GM12875 (cell line): ENCODE results near the gene C10orf71.

Source experiments
- H3K4me3 ChIP-seq: one replicate; pipeline ENCODE4 v1.5.1; 2011; ENCODE audit warnings: low read depth, low read length, control low read depth
- CTCF ChIP-seq: IDR thresholded peaks from 2 replicates; pipeline ENCODE4 v1.5.1; 2011; ENCODE audit warnings: low read depth, mild to moderate bottlenecking, control low read depth, inconsistent platforms, low read length, moderate library complexity, borderline replicate concordance; ENCODE audit not compliant: insufficient read depth

C10orf71 gene

GRCh38 chr10:49332768-49333167 is 33.8 kb downstream of the C10orf71 start:
- no peak for TF ChIP-seq CTCF
- no peak overlapping the region for H3K4me3 ChIP-seq

GRCh38 chr10:49333192-49333591 is 34.2 kb downstream of the C10orf71 start:
- no peak for TF ChIP-seq CTCF
- H3K4me3 ChIP-seq: no peak overlapping the region

GRCh38 chr10:49334964-49335363 is 36.0 kb downstream of the C10orf71 start:
- no peak for TF ChIP-seq CTCF

GRCh38 chr10:49335364-49335972 is 36.5 kb downstream of the C10orf71 start:
- H3K4me3 ChIP-seq: no peak overlapping the region
- TF ChIP-seq CTCF: no peak

More at GRCh38 chr10:49334964-49335363, 36.0 kb downstream of the C10orf71 start:
- H3K4me3 ChIP-seq: no peak overlapping the region

GRCh38 chr10:49338604-49339003 is 39.6 kb downstream of the C10orf71 start:
- TF ChIP-seq CTCF: no peak
- H3K4me3 ChIP-seq: no peak overlapping the region

GRCh38 chr10:49344840-49345239 is 45.9 kb downstream of the C10orf71 start:
- no peak overlapping the region for H3K4me3 ChIP-seq
- no peak for TF ChIP-seq CTCF

- no peak overlapping the region for H3K4me3 ChIP-seq
- TF ChIP-seq CTCF: no peak
Measured at GRCh38 chr10:49347342-49347741, 48.4 kb downstream of the C10orf71 start.
